IMR-90 (cell line): ENCODE data around the gene TTC5. TPM values are rescaled to one million over a fixed set of nuclear protein-coding genes. Genes with fewer than 3 reads are reported as not detected.

ENCODE experiments used
- ATAC-seq: fragments of 200-7000 bp; cut with Tn5 transposase; 2 replicates; pipeline ENCODE4 v1.9.1; 2020; ENCODE audit warnings: low read depth, mild to moderate bottlenecking, moderate library complexity
- BruUV-seq: library from RNA; stranded (reverse); fragments of 400-500 nt; replicated peaks from 2 replicates; lab custom pipeline; 2021; lab: Mats Ljungman, UMichigan
- CTCF ChIA-PET: fragments of 300-600 bp; formaldehyde crosslinking; extraction: SDS; loops from one replicate; lab custom pipeline; 2021; ENCODE audit warnings: antibody characterized with exemption; lab: Yijun Ruan, JAX
- POLR2A ChIA-PET: fragments of 300-600 bp; sonication (Branson Sonifier 250); formaldehyde crosslinking; loops from one replicate; lab custom pipeline; 2022; ENCODE audit warnings: antibody characterized with exemption; ENCODE audit not compliant: unreplicated experiment; lab: Charles Lee
- DNase-seq: peaks from one replicate; pipeline ENCODE4 v3.0.0; 2013
- H2AFZ ChIP-seq: replicated peaks from 2 replicates; pipeline ENCODE3; 2013; ENCODE audit warnings: low read length, mild to moderate bottlenecking; ENCODE audit not compliant: poor library complexity
- H2AK5ac ChIP-seq: 2 replicates; pipeline ENCODE4 v1.6.1; 2013; ENCODE audit warnings: low read depth, low read length, inconsistent platforms
- H2AK9ac ChIP-seq: replicated peaks from 2 replicates; pipeline ENCODE3; 2013; ENCODE audit warnings: mild to moderate bottlenecking, low read depth, low read length, moderate library complexity; ENCODE audit not compliant: poor library complexity
- H2BK120ac ChIP-seq: 2 replicates; pipeline ENCODE4 v1.6.1; 2013; ENCODE audit warnings: low read depth, low read length, inconsistent platforms
- H2BK15ac ChIP-seq: 3 replicates; pipeline ENCODE4 v1.6.1; 2013; ENCODE audit warnings: low read depth, low read length, inconsistent platforms
- H2BK20ac ChIP-seq: 2 replicates; pipeline ENCODE4 v1.6.1; 2013; ENCODE audit warnings: low read depth, mild to moderate bottlenecking, inconsistent platforms, low read length, moderate library complexity
- H2BK5ac ChIP-seq: 2 replicates; pipeline ENCODE4 v1.6.1; 2013; ENCODE audit warnings: mild to moderate bottlenecking, low read depth, low read length, inconsistent platforms; ENCODE audit not compliant: poor library complexity, severe bottlenecking
- H3K14ac ChIP-seq: replicated peaks from 2 replicates; pipeline ENCODE4 v1.6.1; 2013; ENCODE audit warnings: low read depth, low read length, inconsistent platforms
- H3K18ac ChIP-seq: 2 replicates; pipeline ENCODE4 v1.6.1; 2013; ENCODE audit warnings: low read depth, low read length, control low read depth
- H3K23ac ChIP-seq: 2 replicates; pipeline ENCODE4 v1.6.1; 2013; ENCODE audit warnings: low read depth, low read length, inconsistent platforms
- H3K27ac ChIP-seq: 2 replicates; pipeline ENCODE4 v1.5.1; 2013; ENCODE audit warnings: mild to moderate bottlenecking, control low read depth, low read length; ENCODE audit not compliant: insufficient read depth
- H3K27me3 ChIP-seq: 2 replicates; pipeline ENCODE4 v1.6.1; 2013; ENCODE audit warnings: low read length; ENCODE audit not compliant: control insufficient read depth, insufficient read depth
- H3K36me3 ChIP-seq: 2 replicates; pipeline ENCODE4 v1.6.1; 2013; ENCODE audit warnings: low read length, mixed read lengths; ENCODE audit not compliant: control insufficient read depth, insufficient read depth
- H3K4ac ChIP-seq: 2 replicates; pipeline ENCODE4 v1.6.1; 2013; ENCODE audit warnings: low read depth, low read length, inconsistent platforms
- H3K4me1 ChIP-seq: 2 replicates; pipeline ENCODE4 v1.6.1; 2013; ENCODE audit warnings: low read length, mixed read lengths; ENCODE audit not compliant: control insufficient read depth, insufficient read depth
- H3K4me2 ChIP-seq: 2 replicates; pipeline ENCODE4 v1.6.1; 2013; ENCODE audit warnings: low read depth, mild to moderate bottlenecking, control low read depth, low read length, moderate library complexity
- H3K4me3 ChIP-seq: 2 replicates; pipeline ENCODE4 v1.5.1; 2013; ENCODE audit warnings: low read depth, mild to moderate bottlenecking, control low read depth, low read length, moderate library complexity; ENCODE audit not compliant: insufficient read depth
- H3K56ac ChIP-seq: 2 replicates; pipeline ENCODE4 v1.6.1; 2013; ENCODE audit warnings: low read length, inconsistent platforms; ENCODE audit not compliant: insufficient read depth; ENCODE audit errors: extremely low read depth
- H3K79me1 ChIP-seq, 2 experiments: 2 replicates each; pipeline ENCODE4 v1.6.1; 2013; ENCODE audit warnings: low read length in 2 of 2, inconsistent platforms in 1 of 2, low read depth in 1 of 2
- H3K9ac ChIP-seq: 2 replicates; pipeline ENCODE4 v1.6.1; 2013; ENCODE audit warnings: low read depth, low read length, control low read depth
- H3K9me1 ChIP-seq: 2 replicates; pipeline ENCODE4 v1.6.1; 2013; ENCODE audit warnings: low read length, inconsistent platforms; ENCODE audit not compliant: insufficient read depth
- H3K9me3 ChIP-seq: 2 replicates; pipeline ENCODE4 v1.6.1; 2013; ENCODE audit warnings: low read length; ENCODE audit not compliant: control insufficient read depth, insufficient read depth
- H4K20me1 ChIP-seq: 2 replicates; pipeline ENCODE4 v1.6.1; 2013; ENCODE audit warnings: low read length, inconsistent platforms; ENCODE audit not compliant: insufficient read depth
- H4K5ac ChIP-seq: 2 replicates; pipeline ENCODE4 v1.6.1; 2013; ENCODE audit warnings: mild to moderate bottlenecking, low read depth, low read length, control low read depth
- H4K8ac ChIP-seq, 2 experiments: 2 replicates each; pipeline ENCODE4 v1.6.1; 2013; ENCODE audit warnings: low read depth in 2 of 2, low read length in 2 of 2, control low read depth in 1 of 2, inconsistent platforms in 1 of 2
- H4K91ac ChIP-seq: 2 replicates; pipeline ENCODE4 v1.6.1; 2013; ENCODE audit warnings: low read depth, low read length, inconsistent platforms; ENCODE audit not compliant: insufficient read depth
- BHLHE40 ChIP-seq: fragments of 150-350 bp; IDR thresholded peaks from 2 replicates; pipeline ENCODE4 v1.6.1; 2016; ENCODE audit warnings: mild to moderate bottlenecking, low read depth, low read length
- CEBPB ChIP-seq: IDR thresholded peaks from 2 replicates; pipeline ENCODE4 v1.6.1; 2012; ENCODE audit warnings: low read depth, low read length, improper control_type of control experiment
- CHD1 ChIP-seq: IDR thresholded peaks from 2 replicates; pipeline ENCODE4 v1.6.1; 2012; ENCODE audit warnings: low read depth, low read length, improper control_type of control experiment
- CTCF ChIP-seq: conservative IDR thresholded peaks from 2 replicates; pipeline ENCODE4 v1.5.1; 2012; ENCODE audit warnings: mild to moderate bottlenecking, low read depth, low read length, improper control_type of control experiment
- FOS ChIP-seq: fragments of 150-350 bp; IDR thresholded peaks from 2 replicates; pipeline ENCODE4 v1.6.1; 2016; ENCODE audit warnings: low read depth, low read length
- MAFK ChIP-seq: IDR thresholded peaks from 2 replicates; pipeline ENCODE4 v1.6.1; 2012; ENCODE audit warnings: low read depth, low read length, improper control_type of control experiment
- MXI1 ChIP-seq: IDR thresholded peaks from 2 replicates; pipeline ENCODE4 v1.6.1; 2012; ENCODE audit warnings: low read depth, mild to moderate bottlenecking, low read length, moderate library complexity, borderline replicate concordance
- NFE2L2 ChIP-seq: fragments of 150-350 bp; IDR thresholded peaks from 2 replicates; pipeline ENCODE4 v1.6.1; 2016; ENCODE audit warnings: low read depth, mild to moderate bottlenecking, low read length
- POLR2A ChIP-seq: IDR thresholded peaks from 2 replicates; pipeline ENCODE4 v1.6.1; 2012; ENCODE audit warnings: mild to moderate bottlenecking, low read depth, low read length
- RCOR1 ChIP-seq: IDR thresholded peaks from 2 replicates; pipeline ENCODE4 v1.6.1; 2012; ENCODE audit warnings: mild to moderate bottlenecking, low read length, improper control_type of control experiment; ENCODE audit not compliant: insufficient replicate concordance
- RFX5 ChIP-seq: IDR thresholded peaks from 2 replicates; pipeline ENCODE4 v1.8.0; 2012; ENCODE audit warnings: low read depth, mild to moderate bottlenecking, low read length, moderate library complexity
- USF2 ChIP-seq: fragments of 150-350 bp; IDR thresholded peaks from 2 replicates; pipeline ENCODE4 v1.6.1; 2017; ENCODE audit warnings: mild to moderate bottlenecking, antibody characterized with exemption, low read length, low read depth
- WGBS, 2 experiments: methylation state at CpG; one replicate each; pipeline versions ENCODE4 v1.1.5 to v1.1.7; 2013; ENCODE audit warnings: missing lambda C conversion rate in 2 of 2; ENCODE audit not compliant: insufficient read length in 1 of 2; ENCODE audit errors: extremely low coverage in 2 of 2; 5-methylcytosine and 5-hydroxymethylcytosine counted together
- dilution Hi-C: fragments of 300-500 bp; cut with HindIII; formaldehyde crosslinking; loops from one replicate; pipeline ENCODE4 v1.14.3; 2018; ENCODE audit warnings: low sequenced_read_pairs; ENCODE audit not compliant: unreplicated experiment
- in situ Hi-C: fragments of 300-500 bp; cut with MboI; formaldehyde crosslinking; loops from 3 replicates; pipeline ENCODE4 v1.14.3; 2019; ENCODE audit warnings: low sequenced_read_pairs, inconsistent platforms, mixed read lengths
- intact Hi-C: fragments of 100-400 bp; cut with micrococcal nuclease; formaldehyde crosslinking; loops from 2 replicates; pipeline ENCODE4 v1.10.0; 2022
- polyA plus RNA-seq, 3 experiments: library from polyadenylated mRNA; depleted of rRNA; stranded (reverse); fragments of >200 nt; gene quantifications; 2 replicates each; pipeline ENCODE4 v1.2.3, GENCODE V29; 2012; ENCODE audit warnings: low replicate concordance in 1 of 3
- total RNA-seq: library from RNA; depleted of rRNA; stranded (reverse); fragments of >200 nt; gene quantifications from 2 replicates; pipeline ENCODE4 v1.2.3, GENCODE V29; 2012

Gene TTC5
- total and polyA plus RNA-seq, 2 of the 4 experiments (the other 2 are of a cell fraction): 9.8 to 29.4 TPM

GRCh38 chr14:20329355-20329754, 23.6 kb upstream of the TTC5 start:
- BruUV-seq: no TSS peak
- Histone ChIP-seq H4K91ac (no peak overlapping the region), H3K4me3 (no peak overlapping the region), H3K36me3 (peaks cover 7% of the 10 kb centered on the region), H3K27me3 (no peaks in the 10 kb centered on the region), H4K5ac (no peak overlapping the region), H3K79me1 (peaks cover 8 to 18% of the 10 kb centered on the region in 2 experiments; a peak in 3 of 4 replicates), H3K27ac (no peak overlapping the region), H2AFZ (no peak overlapping the region), H2BK120ac (no peak overlapping the region), H3K9ac (no peak overlapping the region), H2BK5ac (no peak overlapping the region), H2AK5ac (no peak overlapping the region), H3K4me1 (no peaks in the 10 kb centered on the region), H3K14ac (no peak overlapping the region), H3K9me1 (no peaks in the 10 kb centered on the region), H2BK20ac (no peak overlapping the region), H3K9me3 (no peaks in the 10 kb centered on the region), H3K23ac (no peak overlapping the region), H2AK9ac (no peak overlapping the region), H2BK15ac (no peak overlapping the region), H4K20me1 (no peaks in the 10 kb centered on the region), H3K4me2 (no peak overlapping the region), H3K18ac (no peak overlapping the region), H3K56ac (no peak overlapping the region), H3K4ac (no peak overlapping the region), H4K8ac (no peak overlapping the region)
- CTCF ChIA-PET: interaction anchor here (1.1 kb wide), 1 partner anchor 13 kb away, joined by 3 read pairs; no protein-coding TSS in a partner anchor
- dilution Hi-C loops: no loop called here
- in situ Hi-C loops: loop anchor here (10.0 to 25.0 kb wide), 3 partner anchors 355 to 758 kb away; partner anchors contain the start of genes ANG, METTL17, RNASE4 and SLC39A2
- TF ChIP-seq RFX5 (no peak), NFE2L2 (no peak), USF2 (no peak), FOS (no peak), CTCF (no peak), RCOR1 (no peak), MAFK (no peak), CHD1 (no peak), BHLHE40 (no peak), MXI1 (no peak), POLR2A (no peak), CEBPB (no peak)
- WGBS, 2 experiments: no CpG with 5 or more reads among the region's 2 CpGs
- intact Hi-C loops: no loop called here
- DNase-seq (no peak), ATAC-seq (no peak)
- POLR2A ChIA-PET: no interaction called here
